ENCODE results near the gene OR6F1.

OR6F1 gene

DNA sequence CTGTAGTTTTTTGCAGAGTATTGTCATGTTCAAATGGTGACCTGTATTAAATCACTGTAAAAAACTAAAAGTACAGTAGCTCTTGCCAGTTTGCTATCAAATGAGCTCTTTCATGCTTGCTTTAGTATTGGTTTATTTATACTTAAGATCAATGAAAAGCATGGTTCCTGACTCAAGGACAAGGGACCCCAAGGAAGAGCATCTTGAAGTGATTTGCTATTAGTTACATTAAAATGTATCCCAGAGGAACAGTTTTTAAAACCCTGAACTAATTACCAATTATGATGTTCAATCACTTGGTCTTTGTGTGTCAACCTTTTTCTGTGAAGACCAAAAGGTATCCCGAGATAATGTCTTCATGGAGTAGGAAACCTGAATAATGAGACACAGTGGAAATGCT, 36.8 kb downstream of the OR6F1 start, which contains the start of gene OR13G1:
Gene OR13G1, minus strand, starts transcription at position 101 of the 400 bp plus-strand sequence. CDS start 6,698 bp downstream, outside the sequence.
- TF ChIP-seq REST (IDR thresholded peaks at IDR 0.05; ENCODE audit: insufficient read depth in 1 of 2, low read depth in 2 of 2, low read length in 2 of 2), result no peak
- no peak for TF ChIP-seq TAF1 (IDR thresholded peaks at IDR 0.05; ENCODE audit: borderline replicate concordance, insufficient read depth, low read length)
- TF ChIP-seq FOXP2 (optimal IDR thresholded peaks at IDR 0.05; ENCODE audit: borderline replicate concordance, extremely low read depth, extremely low read length, insufficient read depth), result no peak
- TF ChIP-seq SIN3A (IDR thresholded peaks at IDR 0.05; ENCODE audit: borderline replicate concordance, insufficient read depth, low read length), result no peak
- no peak for TF ChIP-seq POLR2AphosphoS5 (IDR thresholded peaks at IDR 0.05; ENCODE audit: low read depth, low read length)

- TF ChIP-seq SIN3A (IDR thresholded peaks at IDR 0.05; ENCODE audit: borderline replicate concordance, insufficient read depth, low read length) (no peak), FOXP2 (optimal IDR thresholded peaks at IDR 0.05; ENCODE audit: borderline replicate concordance, extremely low read depth, extremely low read length, insufficient read depth) (no peak), POLR2AphosphoS5 (IDR thresholded peaks at IDR 0.05; ENCODE audit: low read depth, low read length) (no peak), REST (IDR thresholded peaks at IDR 0.05; ENCODE audit: insufficient read depth in 1 of 2, low read depth in 2 of 2, low read length in 2 of 2) (no peak), TAF1 (IDR thresholded peaks at IDR 0.05; ENCODE audit: borderline replicate concordance, insufficient read depth, low read length) (no peak)
Observed at GRCh38 chr1:247669225-247669624, 47.2 kb downstream of the OR6F1 start.

Data from PFSK-1 (cell line).